GM12892 (cell line): ENCODE data around the gene ATE1.
"Not testable (repeated sequence)": the region's sequence is repeated elsewhere in the genome, so short reads cannot be mapped to it uniquely, and the experiment has no call there.

Experiments used
- POLR2A ChIP-seq: IDR thresholded peaks from 2 replicates; pipeline ENCODE4 v1.6.1; 2011; ENCODE audit warnings: low read depth, low read length, control low read depth
- TAF1 ChIP-seq: IDR thresholded peaks from 2 replicates; pipeline ENCODE4 v1.6.1; 2011; ENCODE audit warnings: low read depth, mild to moderate bottlenecking, control low read depth, low read length, borderline replicate concordance

GRCh38 chr10:121826773-121827172 is 101.1 kb downstream of the ATE1 start:
- TF ChIP-seq POLR2A, TAF1: not testable (repeated sequence)
